ENCODE data around the gene TANC1. TPM values are rescaled to one million over a fixed set of nuclear protein-coding genes. Genes with fewer than 3 reads are reported as not detected.

TANC1 gene
- total RNA-seq, 1 experiment from 2014 or later, result 2.5 TPM

GRCh38 chr2:159000072-159000471 lies 31.6 kb downstream of the TANC1 start:
- no peak overlapping the region for H2AK5ac ChIP-seq (ENCODE audit: insufficient read length, low read length)
- H3K27ac ChIP-seq (ENCODE audit: insufficient read length, low read depth, low read length), result no peak overlapping the region
- H3K23me2 ChIP-seq (ENCODE audit: insufficient read length, low read depth, low read length, poor library complexity, severe bottlenecking), result no peaks in the 10 kb centered on the region
- H2BK5ac ChIP-seq (ENCODE audit: insufficient read length, low read length), result no peak overlapping the region
- no peak overlapping the region for H3K14ac ChIP-seq (ENCODE audit: insufficient read depth, low read length)
- no peak overlapping the region for H2BK12ac ChIP-seq (ENCODE audit: insufficient read length, low read depth, low read length)
- no peak overlapping the region for H2BK20ac ChIP-seq (ENCODE audit: low read depth, low read length, poor library complexity, severe bottlenecking)
- no peak overlapping the region for H4K5ac ChIP-seq (ENCODE audit: insufficient read length, low read depth, low read length)
- H2AFZ ChIP-seq (ENCODE audit: low read length), result no peak overlapping the region
- Mint-ChIP-seq H3K4me3 (no peak overlapping the region), H3K36me3 (ENCODE audit: insufficient read depth in 1 of 3, low read depth in 3 of 3) (peaks cover 17 to 19% (median 17%) of the 10 kb centered on the region in 3 experiments; a peak in 6 of 7 replicates), H3K27ac (no peak overlapping the region), H3K9me3 (peaks cover 14 to 16% of the 10 kb centered on the region in 2 experiments), H3K4me1 (peaks cover 7% of the 10 kb centered on the region in 2 experiments), H3K27me3 (ENCODE audit: low read depth) (no peaks in the 10 kb centered on the region; the same call in 1 of the 2 replicates)
- no peak overlapping the region for H3K18ac ChIP-seq (ENCODE audit: insufficient read length, low read depth, low read length)
- H3K79me1 ChIP-seq (ENCODE audit: insufficient read depth, low read depth, low read length, poor library complexity, severe bottlenecking), result no peaks in the 10 kb centered on the region
- no peaks in the 10 kb centered on the region for H3K79me2 ChIP-seq (ENCODE audit: insufficient read depth, low read length)
- WGBS (ENCODE audit: extremely low coverage, insufficient read length, low lambda C conversion rate), result no CpG with 5 or more reads among the region's 8 CpGs
- no peaks in the 10 kb centered on the region for H3K9me3 ChIP-seq (ENCODE audit: control insufficient read depth, low read depth, low read length)
- no peak overlapping the region for H3K4ac ChIP-seq (ENCODE audit: low read depth, low read length)
- no peak overlapping the region for H3K23ac ChIP-seq (ENCODE audit: insufficient read length, low read depth, low read length)
- H4K8ac ChIP-seq (replicated peaks; ENCODE audit: insufficient read length, low read depth, low read length), result no peak overlapping the region
- H3K27me3 ChIP-seq (ENCODE audit: insufficient read depth, low read length), result no peaks in the 10 kb centered on the region
- no peak overlapping the region for H4K91ac ChIP-seq (ENCODE audit: insufficient read length, low read depth, low read length)
- no peak for DNase-seq
- no peak overlapping the region for H3T11ph ChIP-seq (ENCODE audit: low read length)
- no peak for TF ChIP-seq CTCF (conservative IDR thresholded peaks at IDR 0.05)
- H3K4me1 ChIP-seq (ENCODE audit: insufficient read depth, low read length), result no peaks in the 10 kb centered on the region
- no peak overlapping the region for H3K9ac ChIP-seq (ENCODE audit: extremely low read depth, insufficient read length, low read length)
- no peak overlapping the region for H2BK120ac ChIP-seq (ENCODE audit: low read depth, low read length, poor library complexity, severe bottlenecking)
- H3K56ac ChIP-seq (ENCODE audit: insufficient read length, low read depth, low read length), result no peak overlapping the region
- H4K20me1 ChIP-seq (ENCODE audit: control insufficient read depth, insufficient read depth, insufficient read length), result no peaks in the 10 kb centered on the region
- no peak overlapping the region for H3K4me2 ChIP-seq (ENCODE audit: insufficient read depth, insufficient read length, low read length)
- no peak overlapping the region for H2BK15ac ChIP-seq (ENCODE audit: low read depth, low read length)
